NT2/D1 (cell line): Measurements from ENCODE around the gene PRKN.

Experiments used
- YY1 ChIP-seq: IDR thresholded peaks from 2 replicates; pipeline ENCODE4 v1.6.1; 2011; ENCODE audit not compliant: insufficient read length, insufficient read depth
- ZNF274 ChIP-seq: IDR thresholded peaks from 2 replicates; pipeline ENCODE4 v1.6.1; 2011; ENCODE audit warnings: mild to moderate bottlenecking, low read depth, low read length

DNA sequence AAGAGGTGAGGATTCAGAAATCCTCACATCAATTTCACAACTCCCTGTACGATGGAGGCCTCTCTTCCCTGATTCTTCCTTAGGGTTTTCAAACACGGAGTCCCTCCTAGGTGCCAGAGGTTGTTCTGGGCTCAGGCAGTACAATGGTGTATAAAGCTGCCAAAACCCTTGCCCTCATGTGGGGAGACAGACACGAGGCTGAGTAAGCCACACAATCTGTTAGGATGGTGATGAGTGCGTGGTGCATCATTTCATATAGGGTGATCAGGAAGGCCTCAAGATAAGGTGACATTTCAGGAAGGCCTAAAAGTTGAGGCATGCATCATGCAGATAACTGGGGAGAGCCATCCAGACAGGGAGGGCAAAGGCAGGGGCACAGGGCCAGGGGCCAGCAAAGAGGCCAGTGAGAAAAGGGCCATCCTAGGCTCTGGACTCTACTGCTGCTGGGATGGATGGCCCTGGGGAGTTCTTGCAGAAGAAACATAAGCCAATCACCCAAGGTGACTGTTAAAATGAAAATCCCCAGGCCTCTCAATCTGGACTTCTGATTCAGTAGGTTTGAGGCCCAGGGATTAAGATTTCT lies 186.5 kb downstream of the PRKN start:
- TF ChIP-seq YY1 (no peak), ZNF274 (no peak)
